GM12878 (cell line): ENCODE data around the gene CLPTM1L. TPM values are rescaled to one million over a fixed set of nuclear protein-coding genes. Genes with fewer than 3 reads are reported as not detected.

Experiments used
- ATAC-seq: fragments of 200-7000 bp; cut with Tn5 transposase; 3 replicates; pipeline ENCODE4 v1.9.1; 2020; ENCODE audit warnings: mild to moderate bottlenecking, moderate library complexity
- BruUV-seq: library from RNA; stranded (reverse); fragments of 400-500 nt; replicated peaks from 2 replicates; lab custom pipeline; 2021; lab: Mats Ljungman, UMichigan
- CTCF ChIA-PET: fragments of 300-600 bp; sonication (Branson Sonifier 250); formaldehyde crosslinking; extraction: SDS; loops from one replicate; lab custom pipeline; 2021; ENCODE audit warnings: inconsistent platforms; lab: Yijun Ruan, JAX
- POLR2A ChIA-PET: fragments of 350-600 bp; formaldehyde crosslinking; extraction: SDS; loops from one replicate; lab custom pipeline; 2021; ENCODE audit warnings: inconsistent platforms; lab: Charles Lee
- RAD21 ChIA-PET: fragments of 300-600 bp; sonication (Branson Sonifier 250); formaldehyde crosslinking; loops from one replicate; lab custom pipeline; 2023; ENCODE audit warnings: antibody characterized with exemption; ENCODE audit not compliant: unreplicated experiment; lab: Charles Lee
- SMC1A ChIA-PET: fragments of 300-600 bp; sonication (Branson Sonifier 250); formaldehyde crosslinking; loops from one replicate; lab custom pipeline; 2023; ENCODE audit not compliant: unreplicated experiment, uncharacterized antibody; lab: Charles Lee
- DNase-seq: peaks from one replicate; pipeline ENCODE4 v3.0.0-alpha.2; 2011; ENCODE audit warnings: low read depth, low spot score
- FAIRE-seq: peaks from 3 replicates; lab custom pipeline; 2011; peaks lifted over from hg19 to GRCh38; lab: Jason Lieb, UNC
- H2AFZ ChIP-seq: 2 replicates; pipeline ENCODE4 v1.6.0; 2011; ENCODE audit warnings: low read depth, low read length, control low read depth; ENCODE audit not compliant: control insufficient read depth
- H3K27ac ChIP-seq: 2 replicates; pipeline ENCODE4 v1.5.1; 2011; ENCODE audit warnings: control low read depth; ENCODE audit not compliant: control insufficient read depth, insufficient read depth
- H3K27me3 ChIP-seq, 2 experiments: replicated peaks in 1 of 2; 2 replicates each; pipeline versions ENCODE4 v1.6.0 to v1.6.1; 2011; ENCODE audit warnings: low read length in 1 of 2; ENCODE audit not compliant: control insufficient read depth in 2 of 2, insufficient read depth in 2 of 2
- H3K36me3 ChIP-seq, 2 experiments: 2 replicates each; pipeline ENCODE4 v1.5.1; 2011; ENCODE audit warnings: low read length in 1 of 2; ENCODE audit not compliant: control insufficient read depth in 2 of 2, insufficient read depth in 2 of 2
- H3K4me1 ChIP-seq: 2 replicates; pipeline ENCODE4 v1.6.1; 2011; ENCODE audit warnings: mild to moderate bottlenecking, low read length, moderate library complexity, mixed read lengths; ENCODE audit not compliant: control insufficient read depth, insufficient read depth
- H3K4me2 ChIP-seq: 2 replicates; pipeline ENCODE4 v1.6.0; 2011; ENCODE audit warnings: control low read depth; ENCODE audit not compliant: control insufficient read depth, insufficient read depth
- H3K4me3 ChIP-seq: fragments of 200-600 bp; sonication (generic); 2 replicates; pipeline ENCODE4 v1.5.1; 2016
- H3K79me2 ChIP-seq: 2 replicates; pipeline ENCODE4 v1.6.0; 2011; ENCODE audit warnings: low read length; ENCODE audit not compliant: control insufficient read depth, insufficient read depth
- H3K9ac ChIP-seq: 2 replicates; pipeline ENCODE4 v1.8.0; 2011; ENCODE audit warnings: low read length, control low read depth, mixed read lengths; ENCODE audit not compliant: control insufficient read depth, insufficient read depth
- H3K9me3 ChIP-seq: replicated peaks from 3 replicates; pipeline ENCODE4 v1.5.1; 2011; ENCODE audit warnings: mild to moderate bottlenecking, low read length; ENCODE audit not compliant: control insufficient read depth, insufficient read depth
- H4K20me1 ChIP-seq: 2 replicates; pipeline ENCODE4 v1.6.0; 2011; ENCODE audit not compliant: control insufficient read depth, insufficient read depth
- CEBPZ ChIP-seq: fragments of 150-350 bp; IDR thresholded peaks from 2 replicates; pipeline ENCODE4 v1.6.1; 2016; ENCODE audit warnings: low read depth, low read length
- FOS ChIP-seq: IDR thresholded peaks from 3 replicates; pipeline ENCODE4 v1.6.1; 2011; ENCODE audit warnings: borderline replicate concordance; ENCODE audit not compliant: insufficient read length; ENCODE audit errors: extremely low read depth
- HDGF ChIP-seq: fragments of 450-650 bp; IDR thresholded peaks from 2 replicates; pipeline ENCODE4 v1.6.1; 2016; ENCODE audit warnings: antibody characterized with exemption
- HSF1 ChIP-seq: fragments of 150-350 bp; IDR thresholded peaks from 2 replicates; pipeline ENCODE4 v1.6.1; 2014; ENCODE audit warnings: mild to moderate bottlenecking, low read depth, low read length
- IKZF2 ChIP-seq, 2 experiments: fragments of 450-650 bp; IDR thresholded peaks; 2 replicates each; pipeline ENCODE4 v1.6.1; 2017; ENCODE audit warnings: mild to moderate bottlenecking in 2 of 2, moderate library complexity in 2 of 2
- NFXL1 ChIP-seq: fragments of 450-650 bp; IDR thresholded peaks from 2 replicates; pipeline ENCODE4 v1.6.1; 2017; ENCODE audit warnings: antibody characterized with exemption, mild to moderate bottlenecking, borderline replicate concordance
- NKRF ChIP-seq: fragments of 450-650 bp; conservative IDR thresholded peaks from 2 replicates; pipeline ENCODE4 v1.6.1; 2017; ENCODE audit warnings: mild to moderate bottlenecking, moderate library complexity
- NR2F1 ChIP-seq: fragments of 450-650 bp; conservative IDR thresholded peaks from 2 replicates; pipeline ENCODE4 v1.6.1; 2017; ENCODE audit warnings: mild to moderate bottlenecking
- SMAD5 ChIP-seq: IDR thresholded peaks from 2 replicates; pipeline ENCODE4 v1.6.1; 2016; ENCODE audit warnings: antibody characterized with exemption, low read depth
- ZNF274 ChIP-seq: IDR thresholded peaks from one replicate; pipeline ENCODE4 v1.8.0; 2011; ENCODE audit not compliant: insufficient read length, insufficient read depth
- ZNF384 ChIP-seq: IDR thresholded peaks from 2 replicates; pipeline ENCODE4 v1.6.1; 2012; ENCODE audit warnings: low read depth, mild to moderate bottlenecking, low read length, improper control_type of control experiment, borderline replicate concordance
- ZZZ3 ChIP-seq: IDR thresholded peaks from 2 replicates; pipeline ENCODE4 v1.6.1; 2011; ENCODE audit warnings: low read depth; ENCODE audit not compliant: control insufficient read depth, insufficient read length
- WGBS: methylation state at CpG from one replicate; pipeline ENCODE4 v1.1.6; 2016; ENCODE audit warnings: low lambda C conversion rate; ENCODE audit not compliant: insufficient replicate concordance, insufficient coverage; ENCODE audit errors: missing lambda C conversion rate; 5-methylcytosine and 5-hydroxymethylcytosine counted together
- in situ Hi-C: fragments of 300-500 bp; cut with MboI; formaldehyde crosslinking; loops from 9 replicates; pipeline ENCODE4 v1.14.3; 2018; ENCODE audit warnings: mixed read lengths
- intact Hi-C: fragments of 100-400 bp; cut with micrococcal nuclease; formaldehyde crosslinking; loops from one replicate; pipeline ENCODE4 v1.14.2; 2022; ENCODE audit not compliant: unreplicated experiment
- polyA plus RNA-seq, 11 experiments: library from polyadenylated mRNA; depleted of rRNA in 4 of 11; unstranded in 6 of 11; stranded (reverse) in 5 of 11; fragments of >200 nt; fragmentation: Nextera tagmentation in 4 of 11; fragmentation: Illumina TruSeq in 1 of 11; extraction: Ambion mirVana in 4 of 11; extraction: Trizol in 1 of 11; gene quantifications; 1 replicate in 1 of 11; 2 replicates in 10 of 11; pipeline versions ENCODE4 v1.2.1 to v1.2.3, GENCODE V29; 2011 to 2016; ENCODE audit warnings: inconsistent platforms in 2 of 11, missing spikeins in 2 of 11, low read depth in 1 of 11
- total RNA-seq, 4 experiments: library from RNA; depleted of rRNA in 3 of 4; stranded (reverse); fragments of >200 nt in 3 of 4; fragmentation: Illumina TruSeq in 1 of 4; extraction: Trizol in 1 of 4; gene quantifications; 2 replicates each; pipeline versions ENCODE4 v1.2.1 to v1.2.3, GENCODE V29; 2013 to 2021
- TF ChIP-seq, protein P1 (sequence below): IDR thresholded peaks from 2 replicates; pipeline ENCODE4 v1.6.1; 2011; ENCODE audit warnings: low read depth, mild to moderate bottlenecking, low read length, moderate library complexity, borderline replicate concordance; ENCODE audit errors: extremely low read depth

CLPTM1L gene
- total and polyA plus RNA-seq, 10 of the 15 experiments (the other 5 are each of a cell fraction or from before 2014, with no cell fraction given), result 2.9 to 278 (median 135) TPM

GRCh38 chr5:1325191-1325741 lies 19.6 kb downstream of the CLPTM1L start (continued):
- TF ChIP-seq CEBPZ, result no peak
- TF ChIP-seq ZNF384, result no peak
- no peak for TF ChIP-seq ZNF274
- TF ChIP-seq ZZZ3, result no peak
- no peak for TF ChIP-seq SMAD5

DNA sequence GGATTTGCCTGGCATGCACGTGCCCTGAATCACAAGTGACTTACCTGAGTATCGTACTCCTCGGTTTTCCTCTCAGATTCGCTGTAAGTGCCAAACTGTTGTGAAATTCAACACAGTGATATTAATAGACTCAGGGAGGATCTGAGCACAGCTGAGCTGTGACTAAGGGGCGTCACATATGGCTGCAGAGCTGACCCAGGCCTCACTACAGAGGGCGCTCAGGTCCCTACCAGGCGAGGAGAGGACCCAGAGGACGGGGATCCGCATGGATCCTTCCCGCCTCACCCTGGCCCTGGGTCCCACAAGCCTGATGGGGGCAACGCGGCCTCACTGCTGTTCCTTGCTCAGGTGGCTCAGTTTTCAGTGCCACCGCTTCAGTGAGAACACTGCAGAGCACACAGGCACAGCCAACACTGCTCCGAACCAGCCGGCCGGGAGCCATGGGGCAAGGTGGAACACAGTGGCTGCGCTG lies 20.1 kb downstream of the CLPTM1L start:
- in situ Hi-C loops (no loop called here), intact Hi-C loops (no loop called here)
- FAIRE-seq, result no peak
- H3K27ac ChIP-seq, result no peak overlapping the region
- POLR2A ChIA-PET, result no interaction called here
- no peaks in the 10 kb centered on the region for H3K4me1 ChIP-seq
- H3K79me2 ChIP-seq, result no peaks in the 10 kb centered on the region
- H3K9me3 ChIP-seq, result no peaks in the 10 kb centered on the region
- no peak overlapping the region for H3K4me3 ChIP-seq
- no peak for ATAC-seq
- H3K4me2 ChIP-seq, result no peak overlapping the region
- RAD21 ChIA-PET, result no interaction called here
- H2AFZ ChIP-seq, result no peak overlapping the region
- no peak overlapping the region for H3K9ac ChIP-seq
- H3K27me3 ChIP-seq, result no peaks in the 10 kb centered on the region
- no peaks in the 10 kb centered on the region for H4K20me1 ChIP-seq
- H3K36me3 ChIP-seq, result peaks cover 9 to 42% of the 10 kb centered on the region in 2 experiments; a peak in 3 of 4 replicates
- SMC1A ChIA-PET, result interaction anchor here (1.3 kb wide), 1 partner anchor 19 kb away, joined by 3 read pairs; no protein-coding TSS in a partner anchor
- BruUV-seq, result no TSS peak
- DNase-seq, result no peak
- over 99% methylated on average over 17 of the region's 17 CpGs for WGBS
- CTCF ChIA-PET, result no interaction called here
- TF ChIP-seq HSF1 (no peak), IKZF2 (IDR thresholded peaks at IDR 0.05) (no peak), FOS (no peak), HDGF (no peak), NR2F1 (no peak), NKRF (no peak), NFXL1 (no peak)
- TF ChIP-seq, protein P1, sequence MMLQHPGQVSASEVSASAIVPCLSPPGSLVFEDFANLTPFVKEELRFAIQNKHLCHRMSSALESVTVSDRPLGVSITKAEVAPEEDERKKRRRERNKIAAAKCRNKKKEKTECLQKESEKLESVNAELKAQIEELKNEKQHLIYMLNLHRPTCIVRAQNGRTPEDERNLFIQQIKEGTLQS, result no peak
